NCI-H146 treated with DMSO at 0.1 percent for 48 hours (cell line): ENCODE data around the gene FAAP20.

Source experiments
- DNase-seq: peaks from one replicate; lab custom pipeline; 2025; ENCODE audit not compliant: unreplicated experiment; lab: John Stamatoyannopoulos, UW

Gene FAAP20, protein sequence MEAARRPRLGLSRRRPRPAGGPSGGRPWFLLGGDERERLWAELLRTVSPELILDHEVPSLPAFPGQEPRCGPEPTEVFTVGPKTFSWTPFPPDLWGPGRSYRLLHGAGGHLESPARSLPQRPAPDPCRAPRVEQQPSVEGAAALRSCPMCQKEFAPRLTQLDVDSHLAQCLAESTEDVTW

DNA sequence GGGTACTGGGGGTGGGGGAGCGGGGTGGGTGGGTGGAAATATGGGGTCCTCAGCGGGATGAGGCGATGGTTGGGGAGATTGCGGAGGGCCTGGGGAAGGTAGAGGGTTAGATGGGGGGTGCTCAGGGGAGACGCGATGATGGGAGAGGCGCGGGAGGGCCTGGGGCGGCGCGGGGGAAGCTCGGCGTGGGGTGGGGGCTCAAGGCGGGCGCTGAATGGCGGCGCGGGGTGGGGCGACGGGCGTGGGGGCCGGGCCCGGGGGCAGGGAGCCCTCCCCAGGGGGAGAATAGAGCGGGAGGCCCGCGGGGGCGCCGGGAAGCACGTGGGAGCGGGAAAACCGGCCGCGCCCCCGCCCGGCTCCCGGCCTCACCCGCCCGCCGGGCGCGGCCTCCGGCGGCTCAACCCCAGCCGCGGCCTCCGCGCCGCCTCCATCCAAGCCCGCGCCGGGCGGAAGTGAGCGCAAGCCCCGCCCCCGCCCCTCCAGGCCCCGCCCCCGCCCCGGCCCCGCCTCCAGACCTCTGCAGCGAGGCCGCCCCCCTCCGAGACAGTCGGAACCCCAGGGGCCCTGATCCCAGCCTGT is at the start of gene FAAP20:
Gene FAAP20, minus strand, starts transcription at position 454 of the 579 bp plus-strand sequence. Its CDS starts 23 bp downstream, at position 431.
- DNase-seq: peak; percentile 10

DNA sequence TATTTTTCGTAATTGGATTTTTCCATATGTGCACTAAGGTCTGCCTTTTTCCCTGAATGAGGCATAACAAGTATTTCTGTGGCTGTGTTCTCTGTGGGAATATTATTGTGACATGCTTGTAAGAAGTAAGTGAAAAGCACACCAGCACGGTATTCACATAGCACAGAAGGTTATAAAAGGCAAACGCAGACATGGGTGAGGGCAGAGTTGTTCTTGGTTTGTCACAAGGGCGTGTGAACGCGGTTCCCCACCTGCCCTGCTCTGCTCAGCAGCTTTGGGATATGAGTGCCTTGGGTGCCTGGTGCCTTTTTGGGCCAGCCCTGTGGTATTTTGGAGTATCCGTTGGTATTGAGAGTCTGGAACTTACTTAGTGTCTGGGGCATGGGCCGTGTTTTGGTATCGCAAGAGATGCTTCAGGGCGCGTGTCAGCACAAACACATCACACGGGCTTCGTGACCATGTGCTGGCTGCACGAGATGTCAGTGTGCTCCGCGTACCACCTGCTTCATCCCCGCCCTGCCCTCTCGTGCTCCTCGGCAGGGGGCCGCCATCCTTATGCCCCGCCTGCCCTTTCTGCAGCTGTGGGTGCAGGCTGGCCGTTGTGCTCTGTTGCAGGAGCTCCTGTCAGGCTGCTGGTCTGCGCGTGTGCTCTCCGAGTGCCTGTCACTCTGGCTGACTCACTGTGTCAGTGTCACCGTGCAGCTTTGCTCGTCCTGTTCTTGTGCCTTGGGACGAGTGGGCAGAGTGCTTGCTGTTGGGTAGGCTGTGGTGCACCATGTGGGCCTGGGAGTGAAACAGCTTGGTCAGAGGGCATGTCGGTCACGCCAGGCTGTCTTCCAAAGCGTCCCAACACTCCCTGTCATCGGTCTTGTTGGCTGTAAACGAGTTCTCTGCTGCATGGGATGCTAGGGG is 48.5 kb upstream of the FAAP20 start:
- no peak for DNase-seq

DNA sequence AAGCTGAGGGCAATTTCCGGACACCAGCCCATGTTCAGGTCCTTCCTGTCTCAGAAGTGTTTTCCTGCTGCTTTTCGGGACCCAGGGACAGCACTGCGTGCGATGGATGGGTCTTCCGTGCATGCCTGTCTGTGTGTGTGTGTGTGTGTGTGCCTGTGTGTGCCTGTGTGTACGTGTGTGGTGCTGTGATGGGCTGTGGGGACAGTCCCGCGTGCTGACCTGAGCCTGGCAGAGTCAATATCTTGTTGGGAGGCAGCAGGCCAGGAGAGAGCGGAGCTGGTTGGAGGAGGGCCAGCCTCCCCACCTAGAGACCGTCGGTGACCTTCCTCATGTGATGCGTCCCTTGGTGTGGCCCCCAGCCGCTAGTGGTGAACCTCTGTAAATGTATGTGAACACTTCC is 47.2 kb upstream of the FAAP20 start:
- no peak for DNase-seq

DNA sequence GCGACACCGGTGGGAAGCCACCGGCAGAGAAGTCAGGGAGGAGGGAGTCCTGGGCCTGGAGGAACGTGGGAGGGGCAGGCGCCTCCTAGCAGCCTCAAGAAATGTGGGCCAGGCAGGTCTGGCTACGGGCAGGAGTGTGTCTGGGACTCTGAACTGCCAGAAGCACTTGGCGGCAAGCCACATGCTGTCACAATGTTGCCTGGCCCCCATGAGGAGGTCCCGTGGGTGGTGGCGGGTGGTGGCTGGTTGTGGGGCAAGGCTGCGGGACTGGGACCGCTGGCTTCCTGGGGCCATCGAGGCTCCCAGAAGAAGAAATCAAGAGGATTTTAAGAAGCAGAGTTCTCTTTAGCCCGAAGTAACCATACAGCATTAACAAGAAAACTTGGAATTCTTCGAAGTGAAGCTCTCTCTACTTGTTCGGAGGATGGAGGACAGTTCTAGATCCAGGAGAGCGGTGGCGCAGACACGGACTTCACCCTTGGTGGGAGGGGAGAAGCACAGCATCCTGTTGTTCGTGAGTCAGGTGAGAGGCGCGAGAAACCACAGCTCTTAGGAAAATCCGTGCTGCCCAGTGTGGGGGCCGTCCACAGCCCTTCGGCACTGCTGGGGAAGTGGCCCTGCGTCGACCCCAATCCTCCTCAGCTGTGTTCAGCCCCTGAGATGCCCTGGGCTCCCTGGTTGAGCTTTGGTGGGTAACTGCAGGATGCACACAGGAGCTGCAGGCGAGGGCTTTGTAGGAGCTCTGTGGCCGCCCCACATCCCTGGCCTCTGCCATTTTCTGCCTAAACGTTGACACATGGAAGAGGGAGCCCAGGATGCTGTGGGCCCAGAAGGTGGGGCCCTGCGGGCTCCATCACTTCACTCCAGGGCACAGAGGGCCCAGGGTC is 45.9 kb upstream of the FAAP20 start:
- no peak for DNase-seq

DNA sequence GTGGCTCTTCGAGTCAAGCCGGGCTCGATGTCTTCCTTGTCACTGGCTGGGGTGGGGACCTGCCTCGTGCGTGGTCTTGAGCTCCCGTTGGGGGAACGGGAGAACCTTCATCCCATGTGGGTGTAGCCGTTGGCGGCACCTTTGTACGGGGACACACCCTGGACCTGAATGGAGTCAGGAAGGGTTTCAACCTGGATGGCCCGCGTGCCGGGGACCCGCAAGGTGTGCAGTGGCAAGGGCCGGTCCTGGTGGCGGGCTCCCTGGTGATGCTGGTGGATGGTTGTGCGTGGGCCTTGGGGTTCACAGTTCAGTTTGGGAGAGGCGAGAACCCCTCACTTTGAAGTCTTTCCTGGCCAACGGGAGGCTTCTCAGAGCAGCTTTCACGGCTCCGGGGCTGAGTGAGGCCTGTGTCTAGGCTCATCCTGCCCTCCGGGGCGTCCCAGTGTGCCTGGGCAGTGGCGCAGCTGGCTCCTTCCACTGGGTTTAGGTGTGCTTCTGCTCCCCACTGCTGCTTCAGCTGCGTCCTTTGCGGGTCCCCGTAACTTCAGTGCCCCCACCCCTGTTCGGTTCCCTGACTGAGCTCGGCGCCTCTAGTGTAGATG is 44.9 kb upstream of the FAAP20 start:
- no peak for DNase-seq

DNA sequence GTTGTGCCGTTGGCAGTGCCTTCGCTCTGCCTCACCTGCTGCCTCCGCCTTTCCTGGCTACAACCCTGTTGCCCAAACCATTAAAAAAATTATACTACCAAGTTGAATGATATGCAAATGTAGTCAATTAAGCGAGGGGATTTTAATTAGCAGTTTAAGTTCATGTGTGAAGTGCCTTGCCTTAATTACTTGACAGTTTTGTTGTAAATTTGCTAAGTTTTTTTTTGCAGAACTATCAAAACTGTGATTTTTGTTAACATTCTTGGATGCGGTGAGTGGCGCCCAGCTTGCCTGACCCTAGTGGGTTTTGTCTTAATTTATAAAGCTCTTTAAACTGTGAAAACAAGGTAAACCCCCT is 44.4 kb upstream of the FAAP20 start:
- DNase-seq: no peak

DNA sequence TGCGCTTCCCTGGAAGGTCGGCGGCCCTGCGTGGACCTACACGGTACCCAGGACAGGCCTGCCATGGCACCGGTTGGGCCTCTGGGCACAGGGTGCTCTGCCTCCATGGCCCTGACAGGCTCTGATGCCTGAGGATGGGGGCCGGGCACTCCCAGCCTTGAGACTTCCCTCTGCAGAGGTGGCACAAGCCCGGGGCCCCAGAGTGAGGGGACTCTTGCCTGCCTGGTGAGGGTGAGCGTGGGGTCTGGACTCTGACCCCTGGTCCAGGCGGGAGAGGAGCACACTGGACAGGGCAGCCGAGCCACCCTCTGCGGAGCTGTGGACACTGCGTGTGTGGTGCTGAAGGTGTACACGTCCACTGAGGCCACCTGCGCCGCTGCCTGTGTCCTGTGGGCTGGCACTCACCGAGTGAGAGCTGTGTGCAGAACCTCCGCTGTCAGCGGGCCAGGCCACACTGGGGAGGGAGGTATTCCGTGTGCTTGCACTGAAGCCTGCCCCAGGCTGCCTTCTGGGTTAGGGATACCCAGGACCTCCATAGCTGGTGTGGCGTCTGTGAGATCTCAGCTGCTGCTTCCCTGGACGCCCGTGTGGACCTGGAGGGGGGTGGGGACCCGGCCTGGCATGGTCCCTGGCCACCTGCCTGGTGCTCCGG is 43.9 kb upstream of the FAAP20 start:
- no peak for DNase-seq

DNA sequence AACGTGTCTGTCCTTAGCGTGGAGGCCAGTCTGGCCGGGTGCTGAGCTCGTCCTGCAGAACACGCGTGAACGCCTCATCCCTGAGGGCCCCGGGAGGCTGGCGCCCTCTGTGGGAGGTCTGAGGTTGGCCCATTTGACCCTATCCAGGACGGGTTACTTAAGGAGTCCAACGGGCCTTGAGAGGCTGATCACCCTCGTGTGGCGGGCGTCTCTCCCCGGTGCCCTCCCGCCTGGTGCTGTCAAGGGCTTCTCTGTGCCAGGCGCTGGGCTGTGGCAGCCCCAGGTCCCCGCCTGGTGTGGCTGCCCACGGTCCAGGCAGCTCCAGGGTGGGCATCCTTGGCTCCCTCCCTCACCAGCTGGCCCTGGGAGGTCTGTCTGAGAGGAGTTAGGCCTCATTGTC is 43.2 kb upstream of the FAAP20 start:
- DNase-seq: no peak

DNA sequence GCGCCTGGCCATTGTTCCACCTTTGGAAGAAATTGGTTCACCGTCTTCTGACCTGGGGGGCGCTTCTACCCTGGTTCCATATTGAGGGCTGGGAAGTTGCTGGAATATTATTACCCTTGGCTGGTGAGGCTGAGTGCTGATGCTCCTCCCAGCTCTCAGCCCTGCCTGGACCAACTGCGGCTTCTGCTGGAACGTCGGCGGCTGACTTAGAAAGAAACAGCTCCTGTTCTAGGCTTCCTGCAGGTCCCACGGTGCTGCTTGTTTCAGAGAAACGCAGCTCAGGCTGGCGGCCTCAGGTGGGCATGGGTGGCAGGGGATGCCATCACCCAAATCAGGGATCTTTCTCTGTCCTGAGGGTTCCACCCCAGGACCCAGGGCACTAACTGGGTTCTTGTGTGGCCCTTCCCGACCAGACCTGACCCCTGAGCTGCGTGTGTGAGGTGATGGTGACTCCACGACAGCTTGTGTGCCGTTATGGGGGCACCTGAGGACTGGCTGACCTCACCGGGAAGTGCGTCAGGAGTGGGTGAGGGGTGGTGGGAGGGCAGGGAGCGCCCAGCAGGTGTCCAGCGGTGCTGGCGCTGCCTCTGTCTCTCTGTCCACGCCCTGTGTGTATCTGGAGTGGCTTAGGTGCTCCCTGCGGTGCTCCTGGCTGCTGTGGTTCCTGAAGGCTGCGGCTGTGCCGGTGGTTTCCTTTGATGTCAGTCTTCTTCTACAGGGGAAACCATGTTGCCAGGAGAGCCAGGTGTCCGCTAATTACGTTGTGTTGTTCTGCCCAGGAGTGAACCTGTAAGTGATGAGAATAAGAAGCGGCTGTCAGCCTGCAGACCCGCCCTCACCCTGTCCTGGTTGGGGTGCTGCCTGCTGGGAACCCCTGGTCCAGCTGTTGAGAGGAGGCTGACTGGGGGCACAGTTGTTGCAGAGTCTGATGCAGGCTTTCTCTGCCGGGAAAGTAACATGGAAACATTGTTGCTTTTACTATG is 42.4 kb upstream of the FAAP20 start:
- DNase-seq: no peak

DNA sequence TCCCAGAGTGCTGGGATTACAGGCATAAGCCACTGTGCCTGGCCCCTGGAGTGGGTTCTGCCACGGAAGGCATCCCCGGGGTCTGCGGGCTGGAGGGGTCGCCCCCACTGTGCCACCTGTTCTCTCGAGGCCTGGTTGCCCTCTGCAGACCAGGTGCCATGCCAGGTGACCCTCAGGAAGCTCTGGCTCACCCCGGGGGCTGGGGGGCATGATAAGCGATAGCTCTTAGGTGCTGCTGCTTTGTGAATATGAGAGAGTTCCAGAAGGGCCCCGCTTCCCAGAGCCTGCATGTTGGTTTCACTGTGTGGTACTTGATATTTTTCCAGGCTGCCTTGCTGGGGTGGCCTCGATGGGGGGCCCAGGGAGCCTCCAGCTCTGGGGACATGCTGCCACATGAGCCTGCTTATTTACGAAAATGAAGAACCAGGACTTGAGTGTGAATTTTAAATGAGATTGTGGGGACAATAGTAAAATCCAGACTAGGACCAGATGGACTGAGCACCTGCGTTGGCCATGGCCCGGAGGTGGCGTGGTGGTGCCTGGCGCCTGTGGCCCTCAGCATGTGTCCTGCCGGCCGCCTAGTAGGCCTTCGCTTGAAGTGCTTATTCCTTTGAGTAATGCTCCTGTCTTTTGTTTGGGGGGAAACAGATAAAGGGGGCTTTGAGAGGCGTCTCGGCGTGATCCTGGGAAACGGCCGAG is 40.9 kb upstream of the FAAP20 start:
- DNase-seq: no peak

DNA sequence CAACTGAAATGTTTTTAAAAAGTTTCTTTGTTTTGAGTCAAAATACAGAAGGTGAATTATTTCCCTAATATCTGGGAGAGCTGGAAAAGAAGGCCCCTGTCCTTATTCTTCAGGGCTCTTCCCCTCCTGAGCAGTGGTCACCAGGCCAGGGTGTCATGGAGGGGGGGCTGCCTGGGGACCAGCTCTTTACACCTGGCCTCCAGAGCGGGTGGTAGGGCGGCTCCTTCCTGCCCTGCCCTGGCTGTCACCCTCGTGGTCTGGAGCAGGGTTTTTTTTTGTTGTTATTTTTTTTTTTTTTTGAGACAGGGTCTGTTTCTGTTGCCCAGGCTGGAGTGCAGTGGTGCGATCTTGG is 40.2 kb upstream of the FAAP20 start:
- DNase-seq: no peak

DNA sequence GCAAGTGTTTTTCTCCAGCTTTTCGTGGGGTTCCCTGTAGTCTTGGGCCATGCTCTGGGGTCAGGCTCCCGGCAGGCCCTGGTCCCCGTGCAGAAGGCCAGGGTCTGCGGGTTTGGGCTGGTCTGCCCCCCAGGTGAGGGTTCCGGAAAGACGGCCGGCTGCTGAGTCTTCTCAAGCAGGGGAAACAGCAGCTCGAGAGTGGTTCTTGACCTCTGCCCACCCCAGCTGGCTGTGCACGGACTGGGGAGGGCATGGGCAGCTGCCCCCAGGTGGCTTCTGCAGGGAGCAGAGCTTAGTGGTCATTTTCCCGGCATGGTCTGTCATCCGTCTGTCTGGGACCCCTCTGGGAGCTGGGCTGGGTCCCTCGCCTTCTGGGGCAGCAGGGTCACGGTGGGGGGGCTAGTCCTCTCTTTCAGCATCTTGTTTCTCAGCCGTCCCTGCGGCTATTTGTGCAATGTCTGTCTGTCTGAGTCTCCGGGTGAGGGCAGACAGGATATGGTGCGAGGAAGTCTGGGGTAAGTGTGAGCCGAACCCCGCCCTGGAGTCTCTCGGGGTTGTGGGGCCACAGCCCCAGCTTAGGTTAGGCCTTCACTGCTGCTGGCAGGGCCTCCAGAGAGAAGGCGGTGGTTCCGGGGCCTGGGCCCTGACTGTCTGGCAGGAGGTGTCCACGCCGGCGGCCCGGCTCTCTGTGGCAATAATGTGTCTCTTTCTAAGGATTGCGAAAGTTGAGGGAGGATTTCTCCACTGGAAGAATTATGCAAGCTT is 39.6 kb upstream of the FAAP20 start:
- DNase-seq: no peak

DNA sequence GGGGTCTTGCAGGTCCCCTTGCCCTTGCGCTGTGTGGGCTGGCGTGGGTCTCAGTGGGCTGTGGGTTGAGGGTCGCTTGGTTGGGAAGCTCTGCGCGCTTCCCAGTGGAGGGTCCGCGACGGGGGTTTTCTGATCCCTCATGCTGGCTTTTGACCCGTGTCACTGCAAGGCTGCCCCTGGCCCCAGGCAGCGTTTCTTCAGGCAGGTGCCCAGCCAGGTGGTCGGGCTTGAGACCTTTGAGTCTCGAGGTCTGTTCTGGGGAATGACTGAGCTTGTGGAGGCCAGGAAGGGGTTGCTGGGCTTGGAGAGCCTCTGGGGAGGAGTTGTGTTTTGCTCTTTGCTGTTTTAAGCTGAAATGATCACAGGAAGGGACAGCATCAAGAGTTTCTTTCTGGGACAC is 38.9 kb upstream of the FAAP20 start:
- no peak for DNase-seq

DNA sequence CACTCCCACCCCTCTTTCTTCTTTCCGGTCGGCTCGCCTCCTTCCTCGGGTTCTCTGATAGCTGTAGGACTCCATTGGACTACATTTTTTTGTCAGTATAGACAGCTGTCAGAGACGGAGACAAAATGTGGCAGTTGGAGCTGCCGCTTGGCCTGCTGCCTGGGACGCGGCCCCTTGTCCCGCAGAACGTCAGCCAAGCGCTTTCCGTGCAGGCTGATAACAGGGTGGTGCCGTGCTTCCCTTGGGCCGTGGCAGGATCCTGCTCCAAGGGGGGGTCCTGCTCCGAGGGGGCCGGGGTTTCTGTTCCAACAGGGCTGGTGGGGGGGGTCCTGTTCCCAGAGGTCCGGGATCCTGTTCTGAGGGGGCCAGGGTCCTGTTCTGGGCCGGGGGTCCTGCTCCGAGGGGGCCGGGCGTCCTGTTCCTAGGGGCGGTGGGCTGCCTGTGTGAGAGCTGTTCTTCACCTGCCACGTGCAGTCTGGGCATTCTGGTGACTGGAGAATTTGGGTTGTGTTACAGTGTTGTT is 38.4 kb upstream of the FAAP20 start:
- DNase-seq: no peak

DNA sequence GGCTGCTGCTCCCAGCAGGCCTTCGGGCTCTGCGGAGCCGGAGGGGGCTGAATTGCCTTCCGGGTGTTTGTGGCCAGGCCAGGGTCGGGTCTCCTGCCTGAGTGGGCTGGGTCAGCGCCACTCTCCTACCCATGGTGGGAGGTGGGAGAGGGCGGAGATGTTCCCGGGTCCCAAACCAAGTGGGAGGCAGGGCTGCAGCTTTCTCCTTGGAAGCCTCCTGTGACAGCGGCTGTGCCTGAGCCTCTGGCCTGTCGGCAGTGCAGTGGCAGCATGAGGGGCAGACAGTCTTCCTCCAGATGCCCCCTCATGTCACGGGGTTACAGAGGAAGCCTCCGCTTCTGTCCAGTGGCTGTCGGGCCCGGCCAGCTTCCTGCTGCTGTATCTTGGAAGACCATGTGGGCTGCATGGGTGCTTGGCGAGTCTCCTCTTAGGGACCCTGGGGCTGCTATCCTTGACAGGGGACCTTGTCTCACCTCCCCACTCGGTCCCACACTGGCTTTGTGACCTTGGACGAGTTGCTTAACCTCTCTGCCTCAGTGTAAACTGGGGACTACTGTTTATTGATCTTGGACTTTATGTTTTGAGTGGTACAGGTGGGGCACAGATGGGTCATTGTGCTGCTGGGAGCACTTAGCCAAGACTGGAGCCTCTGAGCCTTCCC is 37.8 kb upstream of the FAAP20 start:
- DNase-seq: no peak

DNA sequence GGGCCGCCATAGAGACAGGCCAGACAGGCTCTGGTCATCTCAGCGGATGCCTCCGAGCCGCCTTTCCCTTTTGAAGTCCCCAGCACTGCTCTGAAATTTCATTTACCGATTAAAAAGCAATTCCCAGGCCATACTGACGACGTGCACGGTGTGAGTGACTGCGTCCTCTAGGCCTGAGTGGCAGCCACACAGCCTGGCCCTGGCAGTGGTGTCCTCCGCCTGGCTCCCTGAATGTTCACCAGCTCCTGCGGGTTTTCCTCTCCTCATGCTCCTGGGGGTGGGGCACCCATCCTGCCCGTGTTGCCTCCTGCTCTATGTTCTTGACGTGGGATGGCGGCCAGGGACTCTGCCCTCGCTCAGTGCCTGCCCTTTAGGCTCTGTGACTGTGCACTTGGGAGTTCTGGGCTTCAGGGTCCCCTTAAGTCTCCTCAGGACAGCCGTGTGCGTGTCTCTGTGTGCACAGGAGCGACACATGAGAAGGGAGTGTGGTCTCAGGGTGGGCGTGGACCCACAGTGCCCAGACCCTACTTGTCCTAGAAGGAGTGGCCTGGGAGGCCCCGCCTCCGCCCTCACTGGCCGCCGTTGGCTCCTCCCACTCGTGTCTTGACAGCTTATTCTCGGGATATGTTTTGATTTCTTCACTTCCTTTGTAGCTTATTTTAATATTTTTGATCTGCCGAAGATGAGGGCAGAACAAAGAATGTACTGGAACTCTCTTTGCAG is 37.1 kb upstream of the FAAP20 start:
- DNase-seq: no peak
